ENCODE results near the gene GPR84.
"Not testable (repeated sequence)": the region's sequence is repeated elsewhere in the genome, so short reads cannot be mapped to it uniquely, and the experiment has no call there.

DNA sequence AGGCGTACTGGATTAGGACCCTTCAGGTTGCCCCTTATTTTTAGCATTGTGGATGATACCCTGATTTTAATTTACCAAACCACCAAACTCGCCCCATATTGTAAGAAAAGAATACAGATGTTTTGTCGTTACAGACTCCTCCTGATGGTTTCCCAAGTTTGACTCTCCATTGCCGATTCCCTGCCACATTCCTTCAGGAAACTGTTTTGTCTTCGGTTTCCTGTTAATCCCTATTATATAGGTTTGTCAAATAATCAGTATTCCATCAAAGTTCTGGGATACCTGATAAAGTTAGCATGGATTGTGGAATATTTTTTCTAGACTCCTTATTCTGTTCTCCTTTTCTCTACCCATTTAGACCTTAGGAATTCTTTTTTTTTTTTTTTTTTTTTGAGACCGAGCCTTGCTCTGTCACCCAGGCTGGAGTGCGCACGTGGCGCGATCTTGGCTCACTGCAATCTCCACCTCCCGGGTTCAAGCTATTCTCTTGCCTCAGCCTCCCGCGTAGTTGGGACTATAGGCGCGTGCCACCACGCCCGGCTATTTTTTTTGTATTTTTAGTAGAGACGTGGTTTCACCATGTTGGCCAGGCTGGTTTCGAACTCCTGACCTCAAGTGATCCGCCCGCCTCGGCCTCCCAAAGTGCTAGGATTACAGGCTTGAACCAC lies 38.7 kb downstream of the GPR84 start:
- not testable (repeated sequence) for TF ChIP-seq POLR2A (IDR thresholded peaks at IDR 0.05)
- TF ChIP-seq, protein P1, sequence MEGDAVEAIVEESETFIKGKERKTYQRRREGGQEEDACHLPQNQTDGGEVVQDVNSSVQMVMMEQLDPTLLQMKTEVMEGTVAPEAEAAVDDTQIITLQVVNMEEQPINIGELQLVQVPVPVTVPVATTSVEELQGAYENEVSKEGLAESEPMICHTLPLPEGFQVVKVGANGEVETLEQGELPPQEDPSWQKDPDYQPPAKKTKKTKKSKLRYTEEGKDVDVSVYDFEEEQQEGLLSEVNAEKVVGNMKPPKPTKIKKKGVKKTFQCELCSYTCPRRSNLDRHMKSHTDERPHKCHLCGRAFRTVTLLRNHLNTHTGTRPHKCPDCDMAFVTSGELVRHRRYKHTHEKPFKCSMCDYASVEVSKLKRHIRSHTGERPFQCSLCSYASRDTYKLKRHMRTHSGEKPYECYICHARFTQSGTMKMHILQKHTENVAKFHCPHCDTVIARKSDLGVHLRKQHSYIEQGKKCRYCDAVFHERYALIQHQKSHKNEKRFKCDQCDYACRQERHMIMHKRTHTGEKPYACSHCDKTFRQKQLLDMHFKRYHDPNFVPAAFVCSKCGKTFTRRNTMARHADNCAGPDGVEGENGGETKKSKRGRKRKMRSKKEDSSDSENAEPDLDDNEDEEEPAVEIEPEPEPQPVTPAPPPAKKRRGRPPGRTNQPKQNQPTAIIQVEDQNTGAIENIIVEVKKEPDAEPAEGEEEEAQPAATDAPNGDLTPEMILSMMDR (IDR thresholded peaks at IDR 0.05) = not testable (repeated sequence)

All from adrenal gland (tissue), 5 donors.